Stromal cell of bone marrow (primary cell): ENCODE data around the gene MYO5A.
"Not testable (repeated sequence)": the region's sequence is repeated elsewhere in the genome, so short reads cannot be mapped to it uniquely, and the experiment has no call there.

Experiments used
- DNase-seq: peaks from one replicate; pipeline ENCODE4 v3.0.0-alpha.2; 2012; ENCODE audit warnings: low read depth

The MYO5A gene

DNA sequence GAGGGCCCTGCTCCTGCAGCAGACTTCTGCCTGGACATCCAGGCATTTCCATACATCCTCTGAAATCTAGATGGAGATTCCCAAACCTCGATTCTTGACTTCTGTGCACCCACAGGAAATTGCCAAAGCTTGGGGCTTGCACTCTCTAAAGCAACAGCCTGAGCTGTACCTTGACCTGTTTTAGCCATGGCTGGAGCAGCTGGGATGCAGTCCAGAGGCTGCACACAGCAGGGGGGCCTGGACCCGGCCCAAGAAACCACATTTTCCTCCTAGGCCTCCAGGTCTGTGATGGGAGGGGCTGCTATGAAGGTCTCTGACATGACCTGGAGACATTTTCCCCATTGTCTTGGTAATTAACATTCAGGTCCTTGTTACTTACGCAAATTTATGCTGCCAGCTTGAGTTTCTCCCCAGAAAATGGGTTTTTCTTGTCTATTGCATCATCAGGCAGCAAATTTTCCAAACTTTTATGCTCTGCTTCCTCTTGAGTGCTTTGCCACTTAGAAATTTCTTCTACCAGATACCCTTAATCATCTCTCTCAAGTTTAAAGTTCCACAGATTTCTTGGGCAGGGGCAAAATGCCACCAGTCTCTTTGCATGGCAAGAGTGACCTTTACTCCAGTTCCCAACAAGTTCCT lies 11.8 kb upstream of the MYO5A start:
- DNase-seq, result no peak

GRCh38 chr15:52537459-52537858 lies 8.8 kb upstream of the MYO5A start:
- DNase-seq, result no peak

DNA sequence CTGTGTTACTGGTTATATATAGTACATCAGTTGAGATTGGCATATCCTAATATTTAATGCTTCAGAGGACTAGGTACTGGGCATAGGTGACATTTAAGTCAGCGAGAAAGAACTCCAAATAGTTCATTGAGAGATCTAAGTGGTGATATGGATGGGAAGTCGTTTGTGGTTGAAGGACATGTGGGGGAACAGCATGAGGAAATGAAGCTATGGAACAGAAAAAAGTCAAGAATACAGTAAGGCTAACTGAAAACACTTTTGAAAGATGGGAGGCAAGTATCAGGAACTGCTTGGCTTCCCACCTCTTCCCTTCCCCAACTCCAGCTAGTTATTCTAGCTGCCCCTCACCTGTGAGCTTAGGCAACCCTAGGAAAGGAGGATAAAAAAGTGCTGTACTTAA lies 3.7 kb upstream of the MYO5A start:
- no peak for DNase-seq

- no peak for DNase-seq
These were observed 1.3 kb upstream of the MYO5A start for GRCh38 chr15:52529940-52530339.

GRCh38 chr15:52529341-52529924 lies 753 bp upstream of the MYO5A start:
- no peak for DNase-seq

DNA sequence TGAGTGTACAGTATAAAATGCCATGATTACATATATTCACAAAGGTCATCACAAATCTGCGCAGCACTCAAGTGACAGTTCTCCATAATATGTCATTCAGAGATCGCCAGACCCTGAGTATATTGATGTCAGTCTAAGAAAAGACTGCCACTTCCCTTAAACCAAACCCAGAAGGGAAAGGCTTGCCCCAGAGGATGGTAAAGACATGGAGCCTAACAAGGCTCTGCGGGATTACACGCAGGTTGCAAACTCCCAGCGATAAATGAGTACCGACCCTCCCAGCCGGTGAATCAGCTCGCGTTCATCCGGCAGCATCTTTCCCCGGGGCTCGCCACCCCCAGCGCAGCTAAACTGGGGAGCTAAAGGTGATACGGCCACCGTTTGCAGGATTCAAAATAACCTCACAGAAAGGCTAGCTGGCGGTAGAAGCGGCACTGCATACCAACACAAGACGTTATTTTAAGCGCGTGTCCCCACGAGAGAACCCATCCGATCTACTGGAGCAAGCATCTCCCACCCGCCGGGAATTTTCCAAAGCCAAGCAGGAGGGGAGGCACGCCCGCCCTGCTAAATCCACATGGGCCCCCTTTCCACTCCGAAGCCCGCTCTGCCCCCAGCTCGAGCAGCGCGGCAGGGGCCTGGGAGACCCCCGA lies 643 bp downstream of the MYO5A start:
- no peak for DNase-seq

GRCh38 chr15:52527196-52527910 lies 1.3 kb downstream of the MYO5A start:
- no peak for DNase-seq

- no peak for DNase-seq
These were observed 4.2 kb downstream of the MYO5A start for GRCh38 chr15:52524223-52525136.

DNA sequence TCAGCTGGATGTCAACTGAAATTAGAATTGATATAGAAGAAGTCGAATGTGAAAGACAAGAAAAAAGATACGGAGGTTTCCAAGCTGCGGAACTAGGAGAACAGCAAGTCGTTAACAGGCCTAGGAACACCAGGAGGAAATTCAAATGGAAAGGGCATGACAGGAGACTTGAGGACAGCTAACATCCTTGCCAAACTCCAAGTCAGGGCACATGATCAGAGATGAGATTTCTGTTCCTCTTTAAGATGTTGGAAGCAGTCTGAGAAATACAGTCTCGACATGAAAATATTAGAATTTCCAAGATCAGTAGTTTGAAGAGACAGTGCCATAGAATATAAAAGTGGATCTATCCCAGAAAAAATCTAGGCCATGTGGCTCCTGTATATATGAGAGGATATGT lies 5.0 kb downstream of the MYO5A start:
- no peak for DNase-seq

- DNase-seq, result peak; percentile 70
These were observed 5.5 kb downstream of the MYO5A start for GRCh38 chr15:52523192-52523591.

- DNase-seq, result no peak
These were observed 7.0 kb downstream of the MYO5A start for GRCh38 chr15:52521682-52522081.

GRCh38 chr15:52520421-52520820 lies 8.3 kb downstream of the MYO5A start:
- DNase-seq, result peak; percentile 15

DNA sequence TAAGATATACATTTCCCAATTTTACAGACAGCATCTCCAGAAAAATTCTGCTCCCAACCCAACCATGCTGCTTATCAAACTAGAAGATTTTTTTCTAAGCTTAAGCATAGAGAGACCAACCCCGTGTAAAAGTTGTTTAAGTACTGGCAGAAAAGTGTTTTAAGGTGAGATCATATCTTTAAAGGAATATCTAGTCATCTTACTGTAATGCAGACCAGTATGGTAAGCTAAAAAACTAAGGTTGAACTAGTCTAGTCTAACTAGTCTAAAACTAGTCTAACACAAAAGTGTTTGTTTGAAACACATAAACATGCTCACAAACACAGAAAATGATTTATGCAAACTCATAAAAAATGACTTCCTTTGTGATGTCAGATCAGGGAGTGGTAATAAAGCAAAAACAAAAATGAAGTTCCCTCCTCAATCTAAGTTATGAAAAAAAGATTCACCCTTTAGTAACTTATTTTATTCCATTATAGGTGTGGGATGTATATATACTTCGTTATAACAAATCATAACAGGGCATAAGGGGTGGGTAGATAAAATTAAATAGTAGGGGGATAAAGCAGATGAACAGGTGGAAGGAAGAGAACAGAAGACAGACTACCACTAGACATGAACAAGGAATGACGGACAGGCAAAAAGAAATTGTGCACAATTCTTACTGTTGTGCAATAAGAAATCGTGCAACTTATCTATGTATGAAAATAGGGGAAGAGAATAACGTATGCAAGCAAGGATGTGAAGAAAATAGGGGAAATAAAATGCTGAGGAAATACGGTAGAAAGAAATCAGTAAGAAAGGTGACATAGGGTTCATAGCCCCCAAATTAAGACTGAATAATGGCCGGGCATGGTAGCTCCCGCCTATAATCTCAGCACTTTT lies 10.0 kb downstream of the MYO5A start:
- no peak for DNase-seq

DNA sequence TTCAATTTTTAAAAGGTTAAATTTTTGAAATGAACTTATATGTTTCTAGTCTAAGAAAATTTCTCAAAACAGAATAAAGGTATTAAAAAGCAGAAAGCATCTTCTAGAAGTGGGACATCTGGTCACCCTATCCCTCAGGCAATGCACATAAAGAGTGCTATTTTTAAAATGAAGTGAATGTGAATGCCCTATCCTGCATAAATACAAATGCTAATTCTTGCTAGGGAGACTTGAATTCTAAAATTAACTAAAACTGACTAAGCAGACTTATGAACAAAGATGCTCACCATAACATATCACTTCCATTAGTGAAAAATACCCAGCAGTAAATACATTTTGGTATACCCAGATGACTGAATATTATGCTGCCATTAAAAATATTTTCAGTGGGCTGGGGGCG lies 11.7 kb downstream of the MYO5A start:
- DNase-seq, result no peak

DNA sequence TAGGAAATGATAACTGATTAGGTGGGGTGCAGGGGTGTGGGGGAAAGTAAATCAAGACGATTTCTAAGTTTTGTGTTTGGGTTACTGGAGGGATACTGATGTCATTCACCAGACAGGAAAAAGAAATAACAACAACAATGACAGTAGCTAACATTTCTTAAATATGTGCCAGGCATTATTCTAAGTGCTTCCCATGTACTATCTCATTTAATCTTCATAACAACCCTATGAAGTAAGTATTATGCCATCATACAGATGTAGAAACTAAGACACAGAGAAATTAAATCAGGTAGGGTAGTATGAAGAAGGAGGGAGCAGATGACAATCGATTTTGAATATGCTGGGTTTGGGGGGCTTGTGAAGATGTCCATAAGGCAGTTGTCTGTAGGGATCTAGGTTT lies 13.3 kb downstream of the MYO5A start:
- DNase-seq, result no peak

DNA sequence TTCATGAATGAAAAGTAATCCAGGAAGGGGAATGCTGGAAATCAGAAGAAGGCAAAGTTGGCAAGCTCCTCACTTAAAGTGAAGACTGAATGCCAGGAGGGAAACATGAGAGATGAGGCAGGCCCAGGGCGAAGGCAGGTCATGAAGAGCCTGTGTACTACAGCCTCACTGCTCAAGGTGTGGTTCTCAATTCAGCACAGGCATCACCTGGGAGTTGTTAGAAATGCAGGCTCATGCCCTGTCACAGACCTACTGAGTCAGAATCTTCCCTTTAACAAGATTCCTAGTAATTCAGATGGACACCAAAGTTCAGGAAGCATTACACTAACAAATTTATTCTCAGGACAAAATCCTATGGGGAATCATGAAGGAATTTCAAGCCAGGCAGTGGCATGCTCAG lies 14.2 kb downstream of the MYO5A start:
- DNase-seq, result no peak

DNA sequence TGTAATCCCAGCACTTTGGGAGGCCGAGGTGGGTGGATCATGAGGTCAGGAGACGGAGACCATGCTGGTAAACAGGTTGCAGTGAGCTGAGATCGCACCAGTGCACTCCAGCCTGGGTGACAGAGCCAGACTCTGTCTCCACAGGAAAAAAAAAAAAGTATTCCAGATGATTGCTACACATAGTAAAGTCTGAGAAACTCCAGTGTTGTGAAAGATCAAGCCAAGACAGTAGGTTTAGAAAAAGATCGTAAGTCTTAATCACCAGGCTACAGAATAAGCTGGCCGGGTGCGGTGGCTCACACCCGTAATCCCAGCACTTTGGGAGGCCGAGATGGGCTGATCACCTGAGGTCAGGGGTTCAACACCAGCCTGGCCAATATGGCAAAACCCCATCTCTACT lies 15.8 kb downstream of the MYO5A start:
- DNase-seq, result not testable (repeated sequence)

- DNase-seq, result no peak
These were observed 17.6 kb downstream of the MYO5A start for GRCh38 chr15:52511084-52511483.

- no peak for DNase-seq
These were observed 19.0 kb downstream of the MYO5A start for GRCh38 chr15:52509500-52510245.

DNA sequence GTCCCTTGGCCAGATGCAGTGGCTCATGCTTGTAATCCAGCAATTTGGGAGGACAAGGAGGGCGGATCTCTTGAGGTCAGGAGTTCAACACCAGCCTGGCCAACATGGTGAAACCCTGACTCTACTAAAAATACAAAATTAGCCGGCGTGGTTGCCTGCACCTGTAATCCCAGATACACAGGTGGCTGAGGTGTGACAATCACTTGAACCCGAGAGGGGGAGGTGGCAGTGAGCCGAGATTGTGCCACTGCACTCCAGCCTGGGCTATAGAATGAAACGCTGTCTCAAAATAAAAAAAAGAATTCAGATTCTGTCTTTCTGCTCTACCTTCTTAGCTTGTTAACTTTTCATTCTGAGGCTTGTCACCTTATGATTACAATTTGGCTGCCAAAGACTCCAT lies 22.1 kb downstream of the MYO5A start:
- no peak for DNase-seq
